Ovary (tissue), 9 donors: ENCODE measurements around the gene NTRK3. TPM values are rescaled to one million over a fixed set of nuclear protein-coding genes. Genes with fewer than 3 reads are reported as not detected.

Experiments
- DNase-seq, 5 donors: peaks; one replicate each; pipeline ENCODE4 v3.0.0-alpha.2; 2019 to 2020
- H3K27ac ChIP-seq, 2 donors: fragments of 200-600 bp; one replicate each; pipeline versions ENCODE4 v1.5.1 to v1.8.0; 2019 to 2022
- H3K27me3 ChIP-seq: fragments of 200-600 bp; one replicate; pipeline ENCODE4 v1.8.0; 2022
- H3K36me3 ChIP-seq: fragments of 200-600 bp; sonication (generic); one replicate; pipeline ENCODE4 v1.5.1; 2019
- H3K4me1 ChIP-seq: one replicate; pipeline ENCODE4 v1.8.1; 2013; ENCODE audit warnings: mild to moderate bottlenecking, moderate library complexity; ENCODE audit not compliant: insufficient read depth
- H3K4me3 ChIP-seq: fragments of 200-600 bp; sonication (generic); one replicate; pipeline ENCODE4 v1.5.1; 2017
- H3K9me3 ChIP-seq, 2 donors: fragments of 200-600 bp in 1 of 2; sonication (generic) in 1 of 2; one replicate each; pipeline versions ENCODE4 v1.5.1 to v1.8.1; 2013 to 2019; ENCODE audit warnings: mild to moderate bottlenecking in 1 of 2, moderate library complexity in 1 of 2
- EP300 ChIP-seq: sonication (generic); formaldehyde crosslinking; IDR thresholded peaks from one replicate; pipeline ENCODE4 v1.6.1; 2017; ENCODE audit warnings: antibody characterized with exemption
- POLR2A ChIP-seq: fragments of 450-650 bp; IDR thresholded peaks from one replicate; pipeline ENCODE4 v1.6.1; 2017; ENCODE audit warnings: antibody characterized with exemption, mild to moderate bottlenecking, moderate library complexity
- WGBS, 3 donors: extraction: QIAGEN DNeasy Blood & Tissue Kit in 1 of 3; methylation state at CpG; one replicate each; pipeline versions ENCODE4 v1.1.5 to v1.1.7; 2013 to 2017; 5-methylcytosine and 5-hydroxymethylcytosine counted together
- intact Hi-C, 4 donors: fragments of 100-400 bp; cut with DNase I; formaldehyde crosslinking; loops; one replicate each; pipeline versions ENCODE4 v1.11.0 to v1.15.1; 2022 to 2023
- polyA plus RNA-seq, 2 donors: library from polyadenylated mRNA; stranded (reverse); fragments of 200-250 nt in 1 of 2; fragments of 350-450 nt in 1 of 2; fragmentation: Illumina TruSeq in 1 of 2; extraction: RNeasy Lipid Tissue Mini Kit (QIAGEN cat#74804) in 1 of 2; gene quantifications; one replicate each; pipeline ENCODE4 v1.2.3, GENCODE V29; 2013 to 2014
- total RNA-seq, 7 donors: library from RNA; depleted of rRNA in 2 of 7; stranded (reverse); fragments of >200 nt in 2 of 7; fragmentation: NEBNext Ultra II Directional in 3 of 7; extraction: Animal tissue kit (Norgen Biotek cat#: 25700) in 3 of 7; gene quantifications; one replicate each; pipeline versions ENCODE4 v1.1.0 to v1.2.4, GENCODE V29; 2016 to 2023
- TF ChIP-seq, protein P1 (sequence below), 3 donors: fragments of 450-650 bp in 2 of 3; fragments of 200-600 bp in 1 of 3; IDR thresholded peaks; one replicate each; pipeline versions ENCODE4 v1.5.1 to v1.8.0; 2016 to 2022; ENCODE audit warnings: antibody characterized with exemption in 3 of 3, mild to moderate bottlenecking in 1 of 3
- donor health status: DM: no; HTN: no; CAD: no; lungs with moderate emphysema.
- donor health status: DM: no; HTN: no; CAD: no.
- donor health status: Bipolar disorder and iron deficiency.
- donor health status: DM: yes; HTN: yes; CAD: no.
- donor health status: DM: no; HTN: no; CAD: no.
- donor health status: DM: yes; HTN: yes; CAD: no.

The NTRK3 gene
- total and polyA plus RNA-seq, 9 donors, result 0.77 to 14.6 (median 2.7) TPM

DNA sequence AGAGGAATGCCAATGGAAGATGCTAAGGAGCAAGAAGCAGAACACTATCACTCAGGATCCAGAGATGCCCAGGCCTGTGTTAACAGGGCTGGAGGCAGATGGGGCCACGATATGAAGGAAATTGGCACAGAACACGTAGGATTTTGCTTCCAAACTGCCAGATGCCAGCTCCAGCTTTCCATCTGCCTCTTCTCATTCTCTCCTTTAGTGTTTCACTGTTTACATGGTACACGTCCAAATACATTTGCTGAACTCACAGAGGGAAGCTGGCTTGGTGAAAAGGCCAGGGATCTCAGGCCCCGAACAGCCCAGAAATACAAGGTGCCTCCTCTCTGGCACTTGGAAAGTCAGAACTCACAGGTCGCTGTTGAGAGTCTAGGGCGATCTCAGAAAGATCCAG lies 187.0 kb downstream of the NTRK3 start:
- H3K4me3 ChIP-seq, result no peak overlapping the region
- H3K4me1 ChIP-seq, result no peaks in the 10 kb centered on the region
- intact Hi-C loops, result no loop called here
- 59 to 67% (median 67%) methylated on average over 6 of the region's 6 CpGs for WGBS, 3 donors
- DNase-seq, result no peak
- H3K9me3 ChIP-seq, result no peaks in the 10 kb centered on the region
- H3K27ac ChIP-seq, result no peak overlapping the region
- TF ChIP-seq POLR2A (no peak), EP300 (no peak)
- TF ChIP-seq, protein P1, sequence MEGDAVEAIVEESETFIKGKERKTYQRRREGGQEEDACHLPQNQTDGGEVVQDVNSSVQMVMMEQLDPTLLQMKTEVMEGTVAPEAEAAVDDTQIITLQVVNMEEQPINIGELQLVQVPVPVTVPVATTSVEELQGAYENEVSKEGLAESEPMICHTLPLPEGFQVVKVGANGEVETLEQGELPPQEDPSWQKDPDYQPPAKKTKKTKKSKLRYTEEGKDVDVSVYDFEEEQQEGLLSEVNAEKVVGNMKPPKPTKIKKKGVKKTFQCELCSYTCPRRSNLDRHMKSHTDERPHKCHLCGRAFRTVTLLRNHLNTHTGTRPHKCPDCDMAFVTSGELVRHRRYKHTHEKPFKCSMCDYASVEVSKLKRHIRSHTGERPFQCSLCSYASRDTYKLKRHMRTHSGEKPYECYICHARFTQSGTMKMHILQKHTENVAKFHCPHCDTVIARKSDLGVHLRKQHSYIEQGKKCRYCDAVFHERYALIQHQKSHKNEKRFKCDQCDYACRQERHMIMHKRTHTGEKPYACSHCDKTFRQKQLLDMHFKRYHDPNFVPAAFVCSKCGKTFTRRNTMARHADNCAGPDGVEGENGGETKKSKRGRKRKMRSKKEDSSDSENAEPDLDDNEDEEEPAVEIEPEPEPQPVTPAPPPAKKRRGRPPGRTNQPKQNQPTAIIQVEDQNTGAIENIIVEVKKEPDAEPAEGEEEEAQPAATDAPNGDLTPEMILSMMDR (IDR thresholded peaks at IDR 0.05), result no peak
- no peaks in the 10 kb centered on the region for H3K36me3 ChIP-seq
- no peaks in the 10 kb centered on the region for H3K27me3 ChIP-seq

DNA sequence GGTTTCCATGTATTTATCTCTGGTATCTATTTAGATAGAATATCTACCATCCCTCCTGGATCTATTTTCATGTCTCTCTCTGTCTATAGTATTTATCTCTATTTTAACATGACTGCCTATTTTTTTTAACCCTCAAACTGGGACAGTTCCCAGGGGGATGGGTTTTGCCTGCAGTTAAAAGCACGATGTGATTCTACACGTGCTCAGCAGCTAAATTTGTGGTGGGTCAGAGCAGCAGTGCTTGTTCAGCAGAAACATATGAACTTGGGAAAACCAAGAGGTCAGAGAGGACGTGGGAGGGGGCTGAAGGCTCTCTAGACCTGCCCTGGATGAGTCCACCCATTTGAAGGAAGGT lies 189.2 kb downstream of the NTRK3 start:
- intact Hi-C loops, result no loop called here
- DNase-seq, result no peak
- Histone ChIP-seq H3K27ac (no peak overlapping the region), H3K27me3 (no peaks in the 10 kb centered on the region), H3K36me3 (no peaks in the 10 kb centered on the region), H3K4me1 (no peaks in the 10 kb centered on the region), H3K9me3 (no peaks in the 10 kb centered on the region), H3K4me3 (no peak overlapping the region)
- WGBS, 3 donors, result 4 to 23% (median 10%) methylated on average over 3 of the region's 3 CpGs
- TF ChIP-seq, protein P1 (IDR thresholded peaks at IDR 0.05), result no peak
- no peak for TF ChIP-seq EP300
- no peak for TF ChIP-seq POLR2A

DNA sequence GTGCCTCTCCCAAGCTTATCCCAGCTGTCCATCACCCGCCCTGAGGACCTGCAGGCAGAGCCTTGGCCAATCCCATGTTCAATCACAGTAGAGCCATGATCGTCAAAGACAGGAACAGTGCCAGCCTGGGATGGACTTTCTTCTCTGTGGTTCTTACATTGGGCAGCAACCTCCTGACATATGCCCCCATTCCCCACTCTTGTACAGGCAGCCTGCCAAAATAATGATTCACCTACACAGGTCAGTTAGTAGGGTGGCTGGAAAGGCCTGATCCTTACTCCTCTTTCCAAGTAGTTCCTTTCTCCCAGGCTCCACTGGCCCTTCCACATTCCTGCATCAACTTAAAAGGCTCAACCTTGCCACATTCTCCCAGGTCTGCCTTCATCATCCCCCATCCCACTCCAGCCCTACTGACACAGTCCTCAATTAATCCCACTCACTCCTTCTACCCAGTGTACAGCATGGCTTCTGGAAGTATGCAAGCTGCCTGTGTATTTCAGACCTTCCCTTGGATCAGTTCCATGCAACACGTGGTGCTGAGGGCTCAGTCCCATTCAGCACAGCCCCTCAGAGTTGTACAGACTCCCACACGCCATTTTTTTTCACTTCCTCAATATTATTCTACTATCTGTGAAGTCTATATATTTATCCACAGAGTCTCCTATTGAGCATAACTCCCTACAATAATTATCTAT lies 189.8 kb downstream of the NTRK3 start:
- Histone ChIP-seq H3K4me3 (no peak overlapping the region), H3K4me1 (no peaks in the 10 kb centered on the region), H3K9me3 (no peaks in the 10 kb centered on the region), H3K36me3 (no peaks in the 10 kb centered on the region), H3K27me3 (no peaks in the 10 kb centered on the region), H3K27ac (no peak overlapping the region)
- intact Hi-C loops, result no loop called here
- 42 to 51% (median 47%) methylated on average over 4 of the region's 4 CpGs for WGBS, 3 donors
- no peak for DNase-seq
- TF ChIP-seq EP300 (no peak), POLR2A (no peak)
- TF ChIP-seq, protein P1 (IDR thresholded peaks at IDR 0.05), result no peak

DNA sequence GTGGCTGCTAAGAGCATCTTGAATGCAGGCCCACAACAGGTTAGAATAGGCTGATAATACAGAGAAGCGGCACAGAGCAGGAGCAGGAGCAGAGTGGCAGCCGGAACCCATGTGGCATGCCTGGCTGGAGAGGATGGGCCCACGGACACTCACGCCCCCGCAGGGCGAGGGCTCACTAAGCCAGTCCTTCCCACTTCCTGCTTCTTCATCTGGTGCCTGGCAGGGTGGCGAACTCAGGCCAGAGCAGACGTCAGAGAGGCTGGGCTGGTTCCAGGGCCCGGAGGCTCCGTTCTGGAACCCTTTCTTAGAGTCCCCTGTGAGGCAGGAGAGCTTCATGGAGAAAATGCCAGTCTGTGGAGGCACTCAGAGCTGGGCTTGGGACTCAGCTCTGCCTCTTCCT lies 195.1 kb downstream of the NTRK3 start:
- Histone ChIP-seq H3K36me3 (no peaks in the 10 kb centered on the region), H3K27me3 (no peaks in the 10 kb centered on the region), H3K4me1 (no peaks in the 10 kb centered on the region), H3K9me3 (no peaks in the 10 kb centered on the region), H3K4me3 (no peak overlapping the region), H3K27ac (no peak overlapping the region)
- WGBS, 3 donors, result 73 to 84% (median 76%) methylated on average over 10 of the region's 10 CpGs
- no peak for DNase-seq
- no peak for TF ChIP-seq POLR2A
- TF ChIP-seq, protein P1 (IDR thresholded peaks at IDR 0.05), result no peak
- TF ChIP-seq EP300, result no peak
- intact Hi-C loops, result no loop called here
